BJ (cell line): ENCODE measurements around the gene CHCHD5. TPM values are rescaled to one million over a fixed set of nuclear protein-coding genes. Genes with fewer than 3 reads are reported as not detected.

ENCODE experiments used
- CTCF ChIA-PET: fragments of 350-600 bp; formaldehyde crosslinking; extraction: SDS; loops from one replicate; lab custom pipeline; 2021; ENCODE audit warnings: antibody characterized with exemption, inconsistent platforms; lab: Yijun Ruan, JAX
- POLR2A ChIA-PET: fragments of 300-600 bp; sonication (Branson Sonifier 250); formaldehyde crosslinking; extraction: SDS; loops from one replicate; lab custom pipeline; 2021; ENCODE audit warnings: antibody characterized with exemption; lab: Charles Lee
- DNase-seq: peaks from one replicate; pipeline ENCODE4 v3.0.0-alpha.2; 2011; ENCODE audit warnings: low read depth
- H3K27me3 ChIP-seq: 2 replicates; pipeline ENCODE4 v1.6.0; 2011; ENCODE audit warnings: low read length; ENCODE audit not compliant: control insufficient read depth, insufficient read depth
- H3K36me3 ChIP-seq: 2 replicates; pipeline ENCODE4 v1.5.1; 2011; ENCODE audit warnings: low read length; ENCODE audit not compliant: control insufficient read depth, insufficient read depth
- H3K4me3 ChIP-seq: 2 replicates; pipeline ENCODE4 v1.5.1; 2011; ENCODE audit warnings: low read depth, mild to moderate bottlenecking, control low read depth, low read length
- polyA plus RNA-seq: library from polyadenylated mRNA; depleted of rRNA; stranded (reverse); fragments of >200 nt; gene quantifications from 2 replicates; pipeline ENCODE4 v1.2.3, GENCODE V29; 2011
- TF ChIP-seq, protein P1 (sequence below): IDR thresholded peaks from 2 replicates; pipeline ENCODE4 v1.5.1; 2011; ENCODE audit warnings: low read depth, mild to moderate bottlenecking, control low read depth, inconsistent platforms, low read length, moderate library complexity; ENCODE audit not compliant: insufficient read depth

Gene CHCHD5
- polyA plus RNA-seq, 1 experiment = 14.9 TPM

DNA sequence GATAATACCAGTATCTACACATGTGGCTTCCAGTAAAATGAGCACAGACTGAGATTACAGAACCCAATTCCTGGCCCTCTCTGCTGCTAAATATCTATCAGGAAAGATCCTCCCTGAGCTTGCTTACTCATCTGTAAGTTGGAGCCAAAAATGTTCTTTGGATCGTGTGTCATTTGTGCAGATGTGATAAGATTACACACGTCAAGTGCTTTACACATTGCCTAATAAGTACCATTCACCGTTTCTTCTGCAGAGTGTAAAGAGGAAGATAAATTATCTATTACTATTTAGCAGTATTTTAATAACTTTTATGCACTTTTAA is 38.1 kb downstream of the CHCHD5 start:
- DNase-seq = peak; percentile 75
- ChIA-PET CTCF (interaction anchor here (2.9 to 10.9 kb wide), 2 partner anchors 22 to 105 kb away, joined by 13 to 251 read pairs; no protein-coding TSS in a partner anchor), POLR2A (interaction anchor here (0.6 kb wide), 2 partner anchors 9 to 15 kb away, joined by 3 to 5 read pairs; no protein-coding TSS in a partner anchor)
- Histone ChIP-seq H3K36me3 (no peaks in the 10 kb centered on the region), H3K27me3 (no peaks in the 10 kb centered on the region), H3K4me3 (no peak overlapping the region)
- TF ChIP-seq, protein P1, sequence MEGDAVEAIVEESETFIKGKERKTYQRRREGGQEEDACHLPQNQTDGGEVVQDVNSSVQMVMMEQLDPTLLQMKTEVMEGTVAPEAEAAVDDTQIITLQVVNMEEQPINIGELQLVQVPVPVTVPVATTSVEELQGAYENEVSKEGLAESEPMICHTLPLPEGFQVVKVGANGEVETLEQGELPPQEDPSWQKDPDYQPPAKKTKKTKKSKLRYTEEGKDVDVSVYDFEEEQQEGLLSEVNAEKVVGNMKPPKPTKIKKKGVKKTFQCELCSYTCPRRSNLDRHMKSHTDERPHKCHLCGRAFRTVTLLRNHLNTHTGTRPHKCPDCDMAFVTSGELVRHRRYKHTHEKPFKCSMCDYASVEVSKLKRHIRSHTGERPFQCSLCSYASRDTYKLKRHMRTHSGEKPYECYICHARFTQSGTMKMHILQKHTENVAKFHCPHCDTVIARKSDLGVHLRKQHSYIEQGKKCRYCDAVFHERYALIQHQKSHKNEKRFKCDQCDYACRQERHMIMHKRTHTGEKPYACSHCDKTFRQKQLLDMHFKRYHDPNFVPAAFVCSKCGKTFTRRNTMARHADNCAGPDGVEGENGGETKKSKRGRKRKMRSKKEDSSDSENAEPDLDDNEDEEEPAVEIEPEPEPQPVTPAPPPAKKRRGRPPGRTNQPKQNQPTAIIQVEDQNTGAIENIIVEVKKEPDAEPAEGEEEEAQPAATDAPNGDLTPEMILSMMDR = no peak

DNA sequence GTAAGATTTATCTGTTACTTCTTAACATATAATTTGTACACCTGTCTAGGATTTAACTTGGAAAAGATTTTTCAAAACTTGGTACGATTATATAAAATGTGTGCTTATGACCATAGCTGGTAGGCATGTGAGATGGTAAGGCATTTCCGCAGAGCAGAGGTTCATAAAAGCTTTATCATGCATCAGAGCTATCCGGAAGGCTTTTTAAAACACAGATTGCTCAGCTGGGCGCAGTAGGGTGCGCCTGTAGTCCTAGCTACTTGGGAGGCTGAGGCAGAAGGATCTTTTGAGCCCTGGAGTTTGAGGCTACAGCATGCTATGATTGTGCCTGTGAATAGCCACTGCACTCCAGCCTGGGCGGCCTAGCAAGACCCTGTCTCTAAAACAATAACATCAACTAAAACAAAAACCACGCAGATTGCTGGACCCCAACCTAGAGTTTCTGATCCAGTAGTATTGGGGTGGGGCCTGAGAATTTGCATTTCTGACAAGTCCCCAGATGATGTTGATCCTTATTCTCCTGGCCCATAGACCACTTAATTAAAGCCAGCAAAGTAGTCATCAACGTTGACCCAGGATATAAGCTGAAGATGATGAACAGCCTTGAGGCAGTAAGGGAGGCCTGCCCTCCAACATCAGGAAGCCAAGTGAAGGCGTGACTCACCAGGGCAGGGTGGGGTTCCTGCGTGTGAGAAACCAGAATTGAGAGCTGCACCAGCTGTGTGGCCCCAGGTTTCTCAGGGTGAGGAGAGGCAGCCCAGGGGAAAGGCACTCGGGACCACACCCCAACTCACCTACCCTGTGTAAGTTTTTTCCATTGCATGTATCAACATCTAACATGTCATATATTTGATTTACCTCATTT is 39.7 kb downstream of the CHCHD5 start:
- H3K36me3 ChIP-seq = no peaks in the 10 kb centered on the region
- no peaks in the 10 kb centered on the region for H3K27me3 ChIP-seq
- DNase-seq = peak; percentile 59
- CTCF ChIA-PET = interaction anchor here (1.0 to 10.9 kb wide), 5 partner anchors 19 to 103 kb away, joined by 3 to 251 read pairs (median 13); partner anchors contain the start of gene SLC20A1
- TF ChIP-seq, protein P1 = no peak
- POLR2A ChIA-PET = no interaction called here
- H3K4me3 ChIP-seq = no peak overlapping the region

DNA sequence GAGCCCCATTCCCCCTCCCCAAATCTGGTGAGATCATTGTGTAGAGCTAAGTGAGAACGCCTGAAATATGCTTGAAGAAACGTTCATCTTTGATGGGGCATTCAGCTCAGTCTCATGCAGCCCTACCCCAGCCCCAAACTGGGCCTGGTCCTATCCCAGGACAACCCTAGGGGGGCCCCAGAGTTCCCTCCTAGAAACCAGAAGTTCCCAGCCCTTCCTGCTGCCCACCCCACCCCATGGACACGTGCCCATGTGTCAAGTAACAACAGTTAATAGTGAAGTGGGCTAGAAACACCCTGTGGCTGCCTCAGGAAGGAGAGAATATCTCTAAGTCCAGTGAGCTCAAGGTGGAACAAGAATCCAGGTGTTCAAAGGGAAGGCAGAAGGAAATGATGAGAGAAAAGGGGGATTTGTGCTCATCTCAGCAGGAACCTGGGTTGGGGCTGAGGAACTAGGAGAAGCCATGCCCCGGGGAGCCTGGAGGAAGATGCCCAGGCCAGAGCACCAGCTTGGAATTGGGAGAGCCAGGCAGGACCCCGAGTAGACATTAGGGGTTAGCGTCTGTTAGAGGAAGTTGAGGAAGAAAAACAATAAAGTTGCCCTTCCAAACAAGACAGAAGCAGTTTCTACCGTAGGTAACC is 41.2 kb downstream of the CHCHD5 start:
- Histone ChIP-seq H3K27me3 (no peaks in the 10 kb centered on the region), H3K36me3 (no peaks in the 10 kb centered on the region), H3K4me3 (no peak overlapping the region)
- no peak for DNase-seq
- TF ChIP-seq, protein P1 = no peak
- CTCF ChIA-PET = interaction anchor here (0.8 to 10.9 kb wide), 17 partner anchors 10 to 319 kb away, joined by 3 to 251 read pairs (median 10); partner anchors contain the start of gene SLC20A1
- POLR2A ChIA-PET = no interaction called here

DNA sequence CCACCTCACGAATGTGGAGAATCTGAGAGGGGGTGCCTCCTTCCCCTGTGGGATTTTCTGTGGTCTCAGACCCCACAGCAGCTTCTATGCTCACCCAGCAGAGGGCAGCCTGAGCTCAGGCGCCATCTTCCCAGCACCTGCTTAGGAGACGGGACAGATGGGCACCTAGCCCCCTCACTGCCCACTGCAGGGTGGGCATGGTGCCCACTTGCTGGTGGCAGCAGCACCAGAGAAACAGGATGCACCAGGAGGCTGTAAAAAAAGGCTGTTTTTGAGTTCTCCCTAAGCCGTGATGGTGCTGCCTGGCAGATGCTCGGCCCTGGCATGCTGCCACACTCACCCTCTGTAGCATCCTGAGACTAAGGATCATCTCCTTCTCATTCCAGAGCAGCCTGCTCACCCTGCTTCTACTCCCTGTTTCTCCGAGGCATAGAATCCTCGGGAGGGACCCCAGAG is 42.2 kb downstream of the CHCHD5 start:
- H3K27me3 ChIP-seq = no peaks in the 10 kb centered on the region
- DNase-seq = peak; percentile 19
- H3K36me3 ChIP-seq = no peaks in the 10 kb centered on the region
- H3K4me3 ChIP-seq = no peak overlapping the region
- TF ChIP-seq, protein P1 = peak; percentile 96
- ChIA-PET POLR2A (no interaction called here), CTCF (interaction anchor here (0.7 to 10.9 kb wide), 23 partner anchors 9 to 315 kb away, joined by 3 to 251 read pairs (median 4); partner anchors contain the start of gene SLC20A1)
